ENCODE measurements around the gene CCDC57.

DNA sequence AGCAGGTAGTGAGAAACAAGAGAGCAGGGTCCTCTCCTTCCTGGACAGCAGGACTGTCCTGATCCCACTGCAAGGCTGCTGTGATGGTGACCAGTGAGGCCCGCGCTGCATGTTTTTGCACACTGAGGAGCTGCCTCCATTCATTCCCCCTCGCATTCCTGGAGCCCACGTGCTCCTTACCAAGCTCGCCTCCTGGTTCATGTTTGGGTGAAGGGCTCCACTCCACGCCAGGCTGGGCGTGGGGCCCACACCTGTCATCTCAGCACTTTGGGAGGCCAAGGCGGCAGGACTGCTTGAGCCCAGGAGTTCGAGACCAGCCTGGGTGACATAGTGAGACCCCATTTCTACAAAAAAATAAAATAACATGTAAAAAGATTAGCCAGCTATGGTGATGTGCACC is 99.2 kb downstream of the CCDC57 start:
- TF ChIP-seq CTCF (conservative IDR thresholded peaks at IDR 0.05) (no peak), EZH2 (IDR thresholded peaks at IDR 0.05; ENCODE audit: low read depth) (no peak)

Measured in PC-9 (cell line).